ENCODE data around the gene ACYP1. TPM values are rescaled to one million over a fixed set of nuclear protein-coding genes. Genes with fewer than 3 reads are reported as not detected.

Gene ACYP1
- total and polyA plus RNA-seq, 2 of the 13 experiments (the other 11 are each of a cell fraction or from before 2014, with no cell fraction given): 9.7 to 22.4 TPM

DNA sequence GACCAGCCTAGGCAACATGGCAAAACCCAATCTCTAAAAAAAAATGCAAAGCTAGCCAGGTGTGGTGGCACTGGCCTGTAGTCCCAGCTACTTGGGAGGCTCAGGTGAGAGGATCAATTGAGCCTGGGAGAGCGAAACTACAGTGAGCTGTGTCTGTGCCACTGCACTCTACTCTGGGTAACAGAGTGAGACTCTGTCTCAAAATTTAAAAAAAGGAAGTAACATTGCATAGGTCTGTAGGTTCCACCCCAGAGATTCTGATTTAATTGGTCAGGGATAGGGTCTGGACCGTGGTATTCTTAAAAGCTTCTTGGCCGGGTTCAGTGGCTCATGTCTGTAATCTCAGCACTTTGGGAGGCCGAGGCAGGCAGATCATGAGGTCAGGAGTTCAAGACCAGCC, 31.9 kb upstream of the ACYP1 start (continued):
- TF ChIP-seq ATF1 (CRISPR knock-in tag; IDR thresholded peaks at IDR 0.05) (no peak), FOXA1 (IDR thresholded peaks at IDR 0.05) (no peak), FOXA1 (CRISPR knock-in tag; IDR thresholded peaks at IDR 0.05) (no peak), E2F5 (CRISPR knock-in tag; conservative IDR thresholded peaks at IDR 0.05) (no peak), THAP11 (CRISPR knock-in tag; IDR thresholded peaks at IDR 0.05) (no peak)

- POLR2A ChIA-PET: no interaction called here
- Histone ChIP-seq H3K27me3 (ENCODE audit: control insufficient read depth in 1 of 2, insufficient read depth in 2 of 2, low read length in 2 of 2) (no peaks in the 10 kb centered on the region), H3K27ac (ENCODE audit: extremely low read length, insufficient read depth, low read length) (no peak overlapping the region), H3K9ac (ENCODE audit: insufficient read depth, low read depth, low read length) (no peak overlapping the region), H3K4me3 (replicated peaks in 1 of 3; ENCODE audit: insufficient read depth in 1 of 3, low read depth in 2 of 3, low read length in 3 of 3) (no peak overlapping the region), H2AFZ (ENCODE audit: low read length) (no peak overlapping the region), H3K4me1 (ENCODE audit: insufficient read depth, low read length) (no peaks in the 10 kb centered on the region), H3K36me3 (replicated peaks in 1 of 2; ENCODE audit: control insufficient read depth in 1 of 2, insufficient read depth in 2 of 2, low read length in 2 of 2) (peaks cover 10 to 56% of the 10 kb centered on the region in 2 experiments), H3K4me2 (ENCODE audit: low read depth, low read length) (no peak overlapping the region), H4K20me1 (ENCODE audit: insufficient read depth, low read length) (no peaks in the 10 kb centered on the region), H3K79me2 (ENCODE audit: insufficient read depth, low read length) (no peaks in the 10 kb centered on the region), H3K9me3 (ENCODE audit: low read length) (no peaks in the 10 kb centered on the region)
- 98% methylated on average over 3 of the region's 3 CpGs for WGBS (ENCODE audit: low lambda C conversion rate)
- DNase-seq (ENCODE audit: low spot score) (no peak), ATAC-seq (no peak), FAIRE-seq (no peak)
- in situ Hi-C loops (cut with HindIII; ENCODE audit: extremely low pct_ligation_motif_present, low pct_unique_long_range_greater_than_20kb): loop anchor here (5.0 kb wide), 1 partner anchor 183 kb away; no protein-coding TSS in a partner anchor
- CTCF ChIA-PET (ENCODE audit: low intra/inter-chr PET ratio, low total read pairs): no interaction called here
- no TSS peak for BruUV-seq (replicated peaks)
- intact Hi-C loops (cut with micrococcal nuclease; ENCODE audit: unreplicated experiment): no loop called here
- TF ChIP-seq ZNF567 (CRISPR knock-in tag; IDR thresholded peaks at IDR 0.05; ENCODE audit: borderline replicate concordance) (no peak), JUN (CRISPR knock-in tag; IDR thresholded peaks at IDR 0.05) (no peak), REST (IDR thresholded peaks at IDR 0.05; ENCODE audit: borderline replicate concordance in 1 of 2, low read depth in 1 of 2, low read length in 2 of 2) (no peak), ZNF674 (CRISPR knock-in tag; IDR thresholded peaks at IDR 0.05; ENCODE audit: low read depth) (no peak), ZFAT (CRISPR knock-in tag; conservative IDR thresholded peaks at IDR 0.05) (no peak), ZKSCAN5 (CRISPR knock-in tag; IDR thresholded peaks at IDR 0.05) (no peak), ZNF292 (CRISPR knock-in tag; IDR thresholded peaks at IDR 0.05; ENCODE audit: borderline replicate concordance, low read depth) (no peak), HDAC1 (CRISPR knock-in tag; IDR thresholded peaks at IDR 0.05) (no peak), ZFY (CRISPR knock-in tag; IDR thresholded peaks at IDR 0.05) (no peak), NFE2L2 (IDR thresholded peaks at IDR 0.05; ENCODE audit: low read length) (no peak), ZNF607 (CRISPR knock-in tag; IDR thresholded peaks at IDR 0.05; ENCODE audit: borderline replicate concordance) (no peak), ZNF256 (CRISPR knock-in tag; conservative IDR thresholded peaks at IDR 0.05) (no peak), ZNF850 (CRISPR knock-in tag; conservative IDR thresholded peaks at IDR 0.05) (no peak), MED8 (CRISPR knock-in tag; IDR thresholded peaks at IDR 0.05; ENCODE audit: insufficient replicate concordance) (no peak), ZNF138 (CRISPR knock-in tag; IDR thresholded peaks at IDR 0.05; ENCODE audit: low read depth) (no peak)
- TF ChIP-seq, protein P1, sequence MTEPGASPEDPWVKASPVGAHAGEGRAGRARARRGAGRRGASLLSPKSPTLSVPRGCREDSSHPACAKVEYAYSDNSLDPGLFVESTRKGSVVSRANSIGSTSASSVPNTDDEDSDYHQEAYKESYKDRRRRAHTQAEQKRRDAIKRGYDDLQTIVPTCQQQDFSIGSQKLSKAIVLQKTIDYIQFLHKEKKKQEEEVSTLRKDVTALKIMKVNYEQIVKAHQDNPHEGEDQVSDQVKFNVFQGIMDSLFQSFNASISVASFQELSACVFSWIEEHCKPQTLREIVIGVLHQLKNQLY (CRISPR knock-in tag; IDR thresholded peaks at IDR 0.05): no peak
- TF ChIP-seq, protein P2, sequence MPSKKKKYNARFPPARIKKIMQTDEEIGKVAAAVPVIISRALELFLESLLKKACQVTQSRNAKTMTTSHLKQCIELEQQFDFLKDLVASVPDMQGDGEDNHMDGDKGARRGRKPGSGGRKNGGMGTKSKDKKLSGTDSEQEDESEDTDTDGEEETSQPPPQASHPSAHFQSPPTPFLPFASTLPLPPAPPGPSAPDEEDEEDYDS (CRISPR knock-in tag; IDR thresholded peaks at IDR 0.05): no peak
These were observed 31.1 kb upstream of the ACYP1 start for GRCh38 chr14:75094896-75095295.

All from HepG2 (cell line).